IPS DF 4.7 (cell line): ENCODE measurements around the gene MIPEP.
"Not testable (repeated sequence)": the region's sequence is repeated elsewhere in the genome, so short reads cannot be mapped to it uniquely, and the experiment has no call there.

Source experiments
- DNase-seq: peaks from one replicate; pipeline ENCODE4 v3.0.0-alpha.2; 2013; ENCODE audit warnings: low spot score; ENCODE audit errors: extremely low read depth

The MIPEP gene

DNA sequence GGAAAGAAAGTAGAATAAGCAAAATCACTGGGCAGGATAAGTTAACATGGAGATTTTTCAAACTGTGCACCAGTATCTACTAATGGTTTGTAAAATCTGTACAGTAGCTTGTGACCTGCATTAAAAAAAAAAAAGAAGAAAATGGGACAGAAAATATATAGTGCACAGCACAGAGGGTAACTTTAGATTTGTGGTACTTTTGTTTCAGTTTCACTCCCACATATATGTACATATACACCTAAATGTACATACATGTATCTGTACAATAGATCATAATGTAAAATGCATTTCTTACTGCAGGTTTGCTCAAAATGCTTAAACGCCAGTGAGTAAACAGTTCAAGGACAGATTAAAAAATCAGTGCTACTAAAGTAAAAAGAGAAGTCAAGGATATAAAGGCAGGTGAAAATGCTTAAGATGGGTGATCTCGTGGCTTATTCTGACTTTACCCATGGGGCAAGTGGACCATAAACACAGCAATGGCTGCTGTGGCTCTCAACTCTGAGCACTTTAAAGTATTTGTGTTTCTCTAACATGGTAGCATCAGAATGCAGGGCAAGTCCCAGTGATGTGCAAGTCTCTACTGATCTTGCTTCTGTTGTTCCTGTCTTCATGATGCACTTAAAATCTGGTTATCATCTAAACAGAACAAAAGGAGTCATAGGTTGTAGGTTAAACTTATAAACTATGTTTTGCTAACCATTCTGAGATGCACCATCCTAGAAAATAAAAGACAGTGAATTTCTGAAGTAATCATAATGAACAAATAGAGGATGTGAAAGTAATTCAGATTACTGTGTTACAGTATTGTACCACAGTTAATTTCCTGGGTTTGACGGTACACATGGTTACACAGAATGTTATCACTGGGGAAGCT lies 112.3 kb downstream of the MIPEP start:
- no peak for DNase-seq

DNA sequence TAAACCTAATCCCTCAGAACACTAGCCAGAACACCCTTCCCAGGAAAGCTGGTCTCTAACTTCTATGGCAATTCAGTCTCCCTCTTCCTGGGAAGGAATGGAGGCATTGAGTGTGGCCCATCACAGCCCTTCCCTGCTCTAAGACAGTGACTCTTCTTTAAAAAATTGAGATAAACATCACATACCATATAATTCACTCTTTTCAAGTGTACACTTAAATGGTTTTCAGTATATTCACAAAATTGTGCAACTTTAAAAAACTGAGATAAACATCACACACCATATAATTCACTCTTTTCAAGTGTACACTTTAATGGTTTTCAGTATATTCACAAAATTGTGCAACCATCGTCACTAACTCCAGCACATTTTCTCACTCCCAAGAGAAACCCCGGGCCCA lies 116.5 kb downstream of the MIPEP start:
- no peak for DNase-seq

GRCh38 chr13:23771956-23772355 lies 117.2 kb downstream of the MIPEP start:
- no peak for DNase-seq

GRCh38 chr13:23771552-23771951 lies 117.6 kb downstream of the MIPEP start:
- DNase-seq: no peak

GRCh38 chr13:23770973-23771372 lies 118.2 kb downstream of the MIPEP start:
- no peak for DNase-seq

DNA sequence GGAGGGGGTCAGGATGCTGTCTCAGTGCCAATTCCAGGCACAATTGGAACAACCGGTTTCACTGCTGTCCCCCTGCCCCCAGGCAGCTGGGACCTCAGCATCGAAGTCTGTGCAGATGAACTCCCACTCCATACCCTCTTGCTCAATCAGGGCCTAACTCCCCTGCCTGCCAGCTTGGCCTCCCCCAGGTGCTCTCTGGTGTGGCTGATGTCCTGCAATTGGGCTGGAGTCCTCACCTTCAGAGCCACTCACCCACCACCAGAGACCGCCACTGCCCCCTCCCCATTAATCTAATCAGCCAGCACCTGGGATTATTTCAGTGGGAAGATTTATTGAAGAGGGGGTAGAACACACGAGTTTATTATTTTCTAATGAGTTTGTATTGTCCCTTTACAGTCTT lies 118.8 kb downstream of the MIPEP start:
- no peak for DNase-seq

GRCh38 chr13:23769401-23769800 lies 119.8 kb downstream of the MIPEP start:
- no peak for DNase-seq

DNA sequence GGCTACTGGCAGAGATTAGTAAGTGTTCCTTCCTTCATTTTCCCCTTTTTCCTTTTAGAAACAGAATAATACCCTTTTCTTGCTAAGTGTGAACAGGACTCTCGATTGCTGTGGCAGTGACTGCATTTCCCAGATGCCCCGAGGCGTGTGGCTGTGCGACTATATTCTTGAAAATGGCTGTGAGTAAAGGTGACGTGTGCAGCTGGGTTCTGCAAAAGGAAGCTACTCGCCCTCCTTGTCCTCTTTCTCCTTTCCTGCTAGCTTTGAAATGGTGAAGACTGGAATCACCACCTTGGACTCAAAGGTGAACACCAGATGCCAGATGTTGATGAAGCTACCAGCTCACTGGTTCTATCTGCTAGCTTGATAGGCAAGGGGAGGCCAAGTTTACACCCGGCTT lies 121.4 kb downstream of the MIPEP start:
- no peak for DNase-seq

GRCh38 chr13:23766939-23767338 lies 122.3 kb downstream of the MIPEP start:
- no peak for DNase-seq

- no peak for DNase-seq
These were observed 122.9 kb downstream of the MIPEP start for GRCh38 chr13:23766283-23766682.

DNA sequence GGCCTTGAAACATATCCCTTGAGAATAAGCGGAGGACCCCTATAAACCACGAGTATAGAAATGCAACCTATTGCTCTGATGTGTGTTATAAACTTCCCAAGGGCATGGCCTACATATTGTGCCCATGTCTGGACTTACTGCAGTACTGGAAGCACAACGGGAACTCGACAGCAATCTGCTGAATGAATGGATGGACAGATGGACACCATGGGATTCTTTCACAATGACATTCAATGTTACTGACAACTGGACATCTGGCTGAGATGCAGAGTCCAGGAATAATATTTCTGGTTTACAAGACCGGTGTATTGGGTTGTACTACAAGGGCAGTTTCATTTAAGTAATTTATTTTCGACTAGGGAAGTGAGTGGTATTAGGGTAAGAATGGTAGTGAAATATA lies 123.7 kb downstream of the MIPEP start:
- DNase-seq: no peak

- no peak for DNase-seq
These were observed 125.9 kb downstream of the MIPEP start for GRCh38 chr13:23763318-23763717.

GRCh38 chr13:23761760-23762159 lies 127.4 kb downstream of the MIPEP start:
- not testable (repeated sequence) for DNase-seq

DNA sequence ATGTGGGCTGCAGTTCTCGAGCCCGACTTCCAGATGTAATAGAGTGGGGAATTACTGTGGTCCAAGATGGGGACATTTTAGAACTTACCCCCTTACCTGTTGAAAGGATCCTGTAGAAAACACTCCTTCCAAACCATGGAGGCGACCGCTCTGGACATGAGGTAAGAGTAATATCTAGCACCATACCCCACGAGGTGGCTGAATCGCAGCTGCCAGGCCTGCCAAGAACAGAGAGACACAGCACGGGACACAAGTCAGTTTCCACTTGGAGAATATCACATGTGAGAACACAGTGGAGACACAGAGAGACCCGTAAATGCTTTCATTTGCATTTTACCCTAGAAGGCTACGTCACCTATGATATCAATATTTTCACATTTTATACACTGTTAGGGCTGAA lies 129.2 kb downstream of the MIPEP start:
- no peak for DNase-seq

GRCh38 chr13:23758798-23759527 lies 130.2 kb downstream of the MIPEP start:
- no peak for DNase-seq

- no peak for DNase-seq
These were observed 134.2 kb downstream of the MIPEP start for GRCh38 chr13:23754997-23755396.

DNA sequence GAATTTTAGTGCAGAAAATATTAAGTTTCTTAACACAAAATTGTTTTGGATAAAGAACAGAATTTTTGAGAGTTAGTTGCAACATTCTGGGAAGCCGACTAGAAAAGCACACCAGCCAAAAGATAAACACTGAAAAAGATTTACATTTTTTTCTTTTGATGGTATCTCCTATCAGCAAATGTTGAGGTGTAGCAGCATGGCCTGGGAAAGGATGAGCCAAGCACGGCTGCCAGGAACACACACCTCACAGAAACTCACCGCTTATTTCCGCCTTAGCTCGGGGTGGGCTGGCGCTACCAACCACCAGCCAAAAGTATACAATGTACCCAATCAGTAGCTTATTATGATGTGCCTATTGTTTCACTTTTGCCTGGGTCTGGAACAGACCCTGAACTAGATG lies 134.7 kb downstream of the MIPEP start:
- no peak for DNase-seq

DNA sequence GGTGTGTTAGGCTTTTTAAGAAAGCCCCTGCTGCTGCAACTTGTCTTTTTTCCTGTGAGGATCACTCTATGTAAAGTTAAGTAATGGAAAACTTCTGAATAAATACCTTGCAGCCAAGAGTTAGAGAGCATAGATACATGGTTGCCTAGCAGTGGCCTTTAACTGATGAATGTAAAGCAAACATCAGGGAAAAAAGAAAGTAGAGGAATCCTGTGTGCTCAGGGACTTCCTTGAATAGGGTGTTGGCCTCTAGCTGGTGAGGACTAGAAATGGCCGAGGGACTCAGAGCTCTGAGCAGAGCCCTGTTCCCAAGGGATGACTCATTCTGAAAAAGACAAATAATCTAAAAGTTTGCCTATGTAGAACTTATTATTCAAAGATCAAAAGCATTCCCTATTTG lies 135.7 kb downstream of the MIPEP start:
- no peak for DNase-seq

- no peak for DNase-seq
These were observed 136.8 kb downstream of the MIPEP start for GRCh38 chr13:23752111-23753001.

DNA sequence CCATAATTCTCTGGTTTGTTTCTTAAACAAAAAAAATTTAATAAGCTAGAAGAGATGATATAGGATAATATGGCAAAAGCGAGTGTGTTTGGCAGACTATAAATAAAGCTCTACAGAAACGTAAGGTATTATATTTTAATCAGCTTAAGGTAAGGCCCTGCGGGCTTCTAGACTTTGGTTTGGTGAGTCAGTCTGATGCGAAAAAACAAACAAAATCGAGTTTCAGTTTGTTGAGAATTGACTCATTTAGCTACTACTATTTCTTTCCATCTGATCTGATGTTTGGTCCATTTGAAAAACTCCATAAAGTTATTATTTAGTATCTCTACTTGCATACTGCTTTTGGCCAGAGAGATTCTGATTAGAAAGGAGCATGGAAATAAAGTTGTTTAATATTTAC lies 138.0 kb downstream of the MIPEP start:
- no peak for DNase-seq

DNA sequence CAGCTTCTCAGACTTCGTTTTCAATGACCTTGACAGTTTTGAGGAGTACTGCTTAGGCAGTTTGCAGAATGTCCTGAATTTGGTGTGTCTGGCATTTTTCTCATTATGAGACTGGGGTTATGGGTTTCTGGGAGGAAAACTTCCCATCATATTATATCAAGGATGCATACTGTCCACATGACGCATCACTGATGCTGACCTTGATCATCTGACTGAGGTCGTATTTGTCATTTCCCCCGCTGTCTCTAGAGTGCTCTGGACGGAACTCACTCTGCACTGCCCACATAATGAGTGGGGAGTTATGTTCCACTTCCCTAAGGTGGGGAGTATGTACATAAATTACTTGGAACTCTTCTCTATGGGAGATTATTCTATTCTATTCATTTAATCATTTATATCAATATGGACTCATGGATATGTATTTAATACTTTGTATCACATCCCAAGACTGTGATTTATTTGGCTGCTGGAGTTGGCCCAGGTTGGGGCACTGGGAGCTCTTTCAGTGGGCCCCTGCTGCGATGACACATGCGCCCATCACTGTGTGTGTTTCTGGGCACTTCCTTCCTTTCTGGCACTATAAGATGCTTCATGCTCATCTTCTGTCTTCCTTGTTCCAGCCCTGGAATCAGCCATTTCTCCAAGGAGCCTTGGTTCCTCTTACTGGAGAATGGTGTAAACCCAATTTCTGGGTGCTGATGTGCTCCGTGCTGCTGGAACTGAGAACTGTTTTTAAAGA lies 138.6 kb downstream of the MIPEP start:
- no peak for DNase-seq
